K562 (cell line): Measurements from ENCODE around the gene ZFP62. TPM values are rescaled to one million over a fixed set of nuclear protein-coding genes. Genes with fewer than 3 reads are reported as not detected.

Experiments
- CAMTA2 ChIP-seq: fragments of 250-450 bp; sonication (Bioruptor Pico); conservative IDR thresholded peaks from 2 replicates; pipeline ENCODE4 v1.5.1; 2022
- HEY1 ChIP-seq: fragments of 250-450 bp; sonication (Bioruptor Pico); IDR thresholded peaks from 2 replicates; pipeline ENCODE4 v1.5.0; 2020; ENCODE audit warnings: mild to moderate bottlenecking, moderate library complexity, borderline replicate concordance
- MCM5 ChIP-seq: fragments of 450-650 bp; IDR thresholded peaks from 2 replicates; pipeline ENCODE4 v1.6.1; 2016; ENCODE audit warnings: low read depth
- PHF20 ChIP-seq: fragments of 450-650 bp; IDR thresholded peaks from 2 replicates; pipeline ENCODE4 v1.6.1; 2018; ENCODE audit not compliant: partially characterized antibody
- ZNF184 ChIP-seq: sonication (generic); formaldehyde crosslinking; IDR thresholded peaks from 2 replicates; pipeline ENCODE4 v1.5.0; 2020; ENCODE audit warnings: missing genetic modification reagents
- polyA plus RNA-seq, 8 experiments: library from polyadenylated mRNA; depleted of rRNA in 4 of 8; stranded (reverse) in 5 of 8; unstranded in 3 of 8; fragments of >200 nt; fragmentation: Nextera tagmentation in 2 of 8; fragmentation: Illumina TruSeq in 1 of 8; extraction: Ambion mirVana in 2 of 8; extraction: Trizol in 1 of 8; gene quantifications; 2 replicates each; pipeline versions ENCODE4 v1.2.1 to v1.2.3, GENCODE V29; 2011 to 2014; ENCODE audit warnings: inconsistent platforms in 1 of 8, missing spikeins in 1 of 8
- total RNA-seq, 7 experiments: library from RNA; depleted of rRNA in 6 of 7; stranded (reverse); fragments of >200 nt in 6 of 7; fragmentation: Illumina TruSeq in 2 of 7; extraction: Trizol in 2 of 7; gene quantifications; 2 replicates each; pipeline versions ENCODE4 v1.2.1 to v1.2.3, GENCODE V29; 2011 to 2021; ENCODE audit warnings: low replicate concordance in 1 of 7
- TF ChIP-seq, protein P1 (sequence below): fragments of 450-650 bp; IDR thresholded peaks from 2 replicates; pipeline ENCODE4 v1.6.1; 2016; ENCODE audit warnings: mild to moderate bottlenecking, moderate library complexity
- TF ChIP-seq, protein P2 (sequence below): fragments of 450-650 bp; IDR thresholded peaks from 2 replicates; pipeline ENCODE4 v1.6.1; 2017; ENCODE audit warnings: mild to moderate bottlenecking, moderate library complexity
- TF ChIP-seq, protein P3 (sequence below): sonication (generic); formaldehyde crosslinking; IDR thresholded peaks from 2 replicates; pipeline ENCODE4 v1.8.1; 2023; ENCODE audit warnings: missing genetic modification reagents, mild to moderate bottlenecking, borderline replicate concordance

ZFP62 gene
- total and polyA plus RNA-seq, 9 of the 15 experiments (the other 6 are each of a cell fraction or from before 2014, with no cell fraction given), result 12.2 to 37.5 (median 25.0) TPM

DNA sequence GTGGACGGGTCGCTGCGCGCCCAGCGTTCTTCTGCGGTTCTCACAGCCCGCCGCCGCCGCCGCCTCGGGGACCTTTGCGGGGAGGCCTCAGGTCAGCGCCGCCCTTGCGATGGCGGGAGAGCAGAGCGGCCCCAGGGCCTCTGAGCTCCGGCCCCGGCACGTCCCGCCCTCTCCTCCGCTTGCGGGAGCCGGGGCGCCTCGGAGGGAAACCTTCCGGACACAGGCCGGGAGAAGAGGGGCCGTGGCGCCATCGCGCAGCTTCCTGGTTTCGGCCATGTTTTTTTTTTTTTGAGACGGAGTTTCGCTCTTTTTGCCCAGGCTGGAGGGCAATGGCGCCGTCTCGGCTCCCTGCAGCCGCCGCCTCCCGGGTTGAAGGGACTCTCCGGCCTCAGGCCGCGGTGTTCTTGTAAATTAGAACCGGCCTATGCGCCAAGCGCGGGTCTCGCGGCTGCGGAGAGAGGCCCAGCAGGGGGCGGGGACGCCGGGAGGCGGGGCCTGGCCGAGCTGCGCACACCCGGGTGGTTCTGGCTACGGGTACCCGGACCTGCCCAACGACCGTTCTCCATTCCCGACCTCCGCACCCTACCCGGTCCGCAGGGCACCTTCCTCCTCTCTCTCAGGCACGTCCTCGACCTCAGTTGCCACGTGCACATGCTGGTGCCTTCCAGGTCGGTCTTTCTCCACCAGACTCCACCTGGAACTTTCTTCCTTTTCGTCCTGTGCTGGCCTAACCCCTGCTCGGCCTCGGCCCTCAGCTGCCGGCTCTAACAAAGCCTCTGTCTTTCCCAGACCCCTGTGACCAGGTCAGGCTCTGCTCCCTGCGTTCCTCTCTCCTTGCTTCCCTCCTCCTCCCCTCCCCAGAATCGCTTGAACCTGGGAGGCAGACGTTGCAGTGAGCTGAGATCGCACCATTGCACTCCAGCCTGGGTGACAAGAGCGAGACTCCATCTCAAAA is 29.7 kb downstream of the ZFP62 start (continued):
- TF ChIP-seq, protein P1, sequence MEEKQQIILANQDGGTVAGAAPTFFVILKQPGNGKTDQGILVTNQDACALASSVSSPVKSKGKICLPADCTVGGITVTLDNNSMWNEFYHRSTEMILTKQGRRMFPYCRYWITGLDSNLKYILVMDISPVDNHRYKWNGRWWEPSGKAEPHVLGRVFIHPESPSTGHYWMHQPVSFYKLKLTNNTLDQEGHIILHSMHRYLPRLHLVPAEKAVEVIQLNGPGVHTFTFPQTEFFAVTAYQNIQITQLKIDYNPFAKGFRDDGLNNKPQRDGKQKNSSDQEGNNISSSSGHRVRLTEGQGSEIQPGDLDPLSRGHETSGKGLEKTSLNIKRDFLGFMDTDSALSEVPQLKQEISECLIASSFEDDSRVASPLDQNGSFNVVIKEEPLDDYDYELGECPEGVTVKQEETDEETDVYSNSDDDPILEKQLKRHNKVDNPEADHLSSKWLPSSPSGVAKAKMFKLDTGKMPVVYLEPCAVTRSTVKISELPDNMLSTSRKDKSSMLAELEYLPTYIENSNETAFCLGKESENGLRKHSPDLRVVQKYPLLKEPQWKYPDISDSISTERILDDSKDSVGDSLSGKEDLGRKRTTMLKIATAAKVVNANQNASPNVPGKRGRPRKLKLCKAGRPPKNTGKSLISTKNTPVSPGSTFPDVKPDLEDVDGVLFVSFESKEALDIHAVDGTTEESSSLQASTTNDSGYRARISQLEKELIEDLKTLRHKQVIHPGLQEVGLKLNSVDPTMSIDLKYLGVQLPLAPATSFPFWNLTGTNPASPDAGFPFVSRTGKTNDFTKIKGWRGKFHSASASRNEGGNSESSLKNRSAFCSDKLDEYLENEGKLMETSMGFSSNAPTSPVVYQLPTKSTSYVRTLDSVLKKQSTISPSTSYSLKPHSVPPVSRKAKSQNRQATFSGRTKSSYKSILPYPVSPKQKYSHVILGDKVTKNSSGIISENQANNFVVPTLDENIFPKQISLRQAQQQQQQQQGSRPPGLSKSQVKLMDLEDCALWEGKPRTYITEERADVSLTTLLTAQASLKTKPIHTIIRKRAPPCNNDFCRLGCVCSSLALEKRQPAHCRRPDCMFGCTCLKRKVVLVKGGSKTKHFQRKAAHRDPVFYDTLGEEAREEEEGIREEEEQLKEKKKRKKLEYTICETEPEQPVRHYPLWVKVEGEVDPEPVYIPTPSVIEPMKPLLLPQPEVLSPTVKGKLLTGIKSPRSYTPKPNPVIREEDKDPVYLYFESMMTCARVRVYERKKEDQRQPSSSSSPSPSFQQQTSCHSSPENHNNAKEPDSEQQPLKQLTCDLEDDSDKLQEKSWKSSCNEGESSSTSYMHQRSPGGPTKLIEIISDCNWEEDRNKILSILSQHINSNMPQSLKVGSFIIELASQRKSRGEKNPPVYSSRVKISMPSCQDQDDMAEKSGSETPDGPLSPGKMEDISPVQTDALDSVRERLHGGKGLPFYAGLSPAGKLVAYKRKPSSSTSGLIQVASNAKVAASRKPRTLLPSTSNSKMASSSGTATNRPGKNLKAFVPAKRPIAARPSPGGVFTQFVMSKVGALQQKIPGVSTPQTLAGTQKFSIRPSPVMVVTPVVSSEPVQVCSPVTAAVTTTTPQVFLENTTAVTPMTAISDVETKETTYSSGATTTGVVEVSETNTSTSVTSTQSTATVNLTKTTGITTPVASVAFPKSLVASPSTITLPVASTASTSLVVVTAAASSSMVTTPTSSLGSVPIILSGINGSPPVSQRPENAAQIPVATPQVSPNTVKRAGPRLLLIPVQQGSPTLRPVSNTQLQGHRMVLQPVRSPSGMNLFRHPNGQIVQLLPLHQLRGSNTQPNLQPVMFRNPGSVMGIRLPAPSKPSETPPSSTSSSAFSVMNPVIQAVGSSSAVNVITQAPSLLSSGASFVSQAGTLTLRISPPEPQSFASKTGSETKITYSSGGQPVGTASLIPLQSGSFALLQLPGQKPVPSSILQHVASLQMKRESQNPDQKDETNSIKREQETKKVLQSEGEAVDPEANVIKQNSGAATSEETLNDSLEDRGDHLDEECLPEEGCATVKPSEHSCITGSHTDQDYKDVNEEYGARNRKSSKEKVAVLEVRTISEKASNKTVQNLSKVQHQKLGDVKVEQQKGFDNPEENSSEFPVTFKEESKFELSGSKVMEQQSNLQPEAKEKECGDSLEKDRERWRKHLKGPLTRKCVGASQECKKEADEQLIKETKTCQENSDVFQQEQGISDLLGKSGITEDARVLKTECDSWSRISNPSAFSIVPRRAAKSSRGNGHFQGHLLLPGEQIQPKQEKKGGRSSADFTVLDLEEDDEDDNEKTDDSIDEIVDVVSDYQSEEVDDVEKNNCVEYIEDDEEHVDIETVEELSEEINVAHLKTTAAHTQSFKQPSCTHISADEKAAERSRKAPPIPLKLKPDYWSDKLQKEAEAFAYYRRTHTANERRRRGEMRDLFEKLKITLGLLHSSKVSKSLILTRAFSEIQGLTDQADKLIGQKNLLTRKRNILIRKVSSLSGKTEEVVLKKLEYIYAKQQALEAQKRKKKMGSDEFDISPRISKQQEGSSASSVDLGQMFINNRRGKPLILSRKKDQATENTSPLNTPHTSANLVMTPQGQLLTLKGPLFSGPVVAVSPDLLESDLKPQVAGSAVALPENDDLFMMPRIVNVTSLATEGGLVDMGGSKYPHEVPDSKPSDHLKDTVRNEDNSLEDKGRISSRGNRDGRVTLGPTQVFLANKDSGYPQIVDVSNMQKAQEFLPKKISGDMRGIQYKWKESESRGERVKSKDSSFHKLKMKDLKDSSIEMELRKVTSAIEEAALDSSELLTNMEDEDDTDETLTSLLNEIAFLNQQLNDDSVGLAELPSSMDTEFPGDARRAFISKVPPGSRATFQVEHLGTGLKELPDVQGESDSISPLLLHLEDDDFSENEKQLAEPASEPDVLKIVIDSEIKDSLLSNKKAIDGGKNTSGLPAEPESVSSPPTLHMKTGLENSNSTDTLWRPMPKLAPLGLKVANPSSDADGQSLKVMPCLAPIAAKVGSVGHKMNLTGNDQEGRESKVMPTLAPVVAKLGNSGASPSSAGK, result peak; percentile 89
- TF ChIP-seq CAMTA2 (no peak), ZNF184 (CRISPR knock-in tag) (no peak), HEY1 (CRISPR knock-in tag) (no peak), PHF20 (peak; percentile 69), MCM5 (no peak)
- TF ChIP-seq, protein P2, sequence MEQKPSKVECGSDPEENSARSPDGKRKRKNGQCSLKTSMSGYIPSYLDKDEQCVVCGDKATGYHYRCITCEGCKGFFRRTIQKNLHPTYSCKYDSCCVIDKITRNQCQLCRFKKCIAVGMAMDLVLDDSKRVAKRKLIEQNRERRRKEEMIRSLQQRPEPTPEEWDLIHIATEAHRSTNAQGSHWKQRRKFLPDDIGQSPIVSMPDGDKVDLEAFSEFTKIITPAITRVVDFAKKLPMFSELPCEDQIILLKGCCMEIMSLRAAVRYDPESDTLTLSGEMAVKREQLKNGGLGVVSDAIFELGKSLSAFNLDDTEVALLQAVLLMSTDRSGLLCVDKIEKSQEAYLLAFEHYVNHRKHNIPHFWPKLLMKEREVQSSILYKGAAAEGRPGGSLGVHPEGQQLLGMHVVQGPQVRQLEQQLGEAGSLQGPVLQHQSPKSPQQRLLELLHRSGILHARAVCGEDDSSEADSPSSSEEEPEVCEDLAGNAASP, result no peak
- TF ChIP-seq, protein P3, sequence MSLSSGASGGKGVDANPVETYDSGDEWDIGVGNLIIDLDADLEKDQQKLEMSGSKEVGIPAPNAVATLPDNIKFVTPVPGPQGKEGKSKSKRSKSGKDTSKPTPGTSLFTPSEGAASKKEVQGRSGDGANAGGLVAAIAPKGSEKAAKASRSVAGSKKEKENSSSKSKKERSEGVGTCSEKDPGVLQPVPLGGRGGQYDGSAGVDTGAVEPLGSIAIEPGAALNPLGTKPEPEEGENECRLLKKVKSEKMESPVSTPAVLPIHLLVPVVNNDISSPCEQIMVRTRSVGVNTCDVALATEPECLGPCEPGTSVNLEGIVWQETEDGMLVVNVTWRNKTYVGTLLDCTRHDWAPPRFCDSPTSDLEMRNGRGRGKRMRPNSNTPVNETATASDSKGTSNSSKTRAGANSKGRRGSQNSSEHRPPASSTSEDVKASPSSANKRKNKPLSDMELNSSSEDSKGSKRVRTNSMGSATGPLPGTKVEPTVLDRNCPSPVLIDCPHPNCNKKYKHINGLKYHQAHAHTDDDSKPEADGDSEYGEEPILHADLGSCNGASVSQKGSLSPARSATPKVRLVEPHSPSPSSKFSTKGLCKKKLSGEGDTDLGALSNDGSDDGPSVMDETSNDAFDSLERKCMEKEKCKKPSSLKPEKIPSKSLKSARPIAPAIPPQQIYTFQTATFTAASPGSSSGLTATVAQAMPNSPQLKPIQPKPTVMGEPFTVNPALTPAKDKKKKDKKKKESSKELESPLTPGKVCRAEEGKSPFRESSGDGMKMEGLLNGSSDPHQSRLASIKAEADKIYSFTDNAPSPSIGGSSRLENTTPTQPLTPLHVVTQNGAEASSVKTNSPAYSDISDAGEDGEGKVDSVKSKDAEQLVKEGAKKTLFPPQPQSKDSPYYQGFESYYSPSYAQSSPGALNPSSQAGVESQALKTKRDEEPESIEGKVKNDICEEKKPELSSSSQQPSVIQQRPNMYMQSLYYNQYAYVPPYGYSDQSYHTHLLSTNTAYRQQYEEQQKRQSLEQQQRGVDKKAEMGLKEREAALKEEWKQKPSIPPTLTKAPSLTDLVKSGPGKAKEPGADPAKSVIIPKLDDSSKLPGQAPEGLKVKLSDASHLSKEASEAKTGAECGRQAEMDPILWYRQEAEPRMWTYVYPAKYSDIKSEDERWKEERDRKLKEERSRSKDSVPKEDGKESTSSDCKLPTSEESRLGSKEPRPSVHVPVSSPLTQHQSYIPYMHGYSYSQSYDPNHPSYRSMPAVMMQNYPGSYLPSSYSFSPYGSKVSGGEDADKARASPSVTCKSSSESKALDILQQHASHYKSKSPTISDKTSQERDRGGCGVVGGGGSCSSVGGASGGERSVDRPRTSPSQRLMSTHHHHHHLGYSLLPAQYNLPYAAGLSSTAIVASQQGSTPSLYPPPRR (CRISPR knock-in tag), result no peak
